Skeletal muscle satellite cell (primary cell): ENCODE data around the gene CABP1.
A peak's percentile ranks its signal among the peaks of the same experiment; 100 is the strongest.

Experiments
- H3K27me3 ChIP-seq: 2 replicates; pipeline ENCODE4 v1.7.0; 2013; ENCODE audit warnings: low read length; ENCODE audit not compliant: control insufficient read depth, insufficient read depth
- H3K36me3 ChIP-seq: 2 replicates; pipeline ENCODE4 v1.7.0; 2013; ENCODE audit warnings: mild to moderate bottlenecking, control low read depth, low read length; ENCODE audit not compliant: insufficient read depth
- H3K4me1 ChIP-seq: 2 replicates; pipeline ENCODE4 v1.7.0; 2013; ENCODE audit warnings: low read length; ENCODE audit not compliant: control insufficient read depth, insufficient read depth
- H3K4me2 ChIP-seq: 2 replicates; pipeline ENCODE4 v1.7.0; 2013; ENCODE audit warnings: mild to moderate bottlenecking, low read length
- H3K4me3 ChIP-seq: 2 replicates; pipeline ENCODE4 v1.7.0; 2013; ENCODE audit warnings: low read length
- H3K9ac ChIP-seq: 2 replicates; pipeline ENCODE4 v1.7.0; 2013; ENCODE audit warnings: mild to moderate bottlenecking, low read depth, low read length, moderate library complexity
- H3K9me3 ChIP-seq: replicated peaks from 2 replicates; pipeline ENCODE4 v1.7.0; 2013; ENCODE audit warnings: mild to moderate bottlenecking, control low read depth, low read length

Gene CABP1

DNA sequence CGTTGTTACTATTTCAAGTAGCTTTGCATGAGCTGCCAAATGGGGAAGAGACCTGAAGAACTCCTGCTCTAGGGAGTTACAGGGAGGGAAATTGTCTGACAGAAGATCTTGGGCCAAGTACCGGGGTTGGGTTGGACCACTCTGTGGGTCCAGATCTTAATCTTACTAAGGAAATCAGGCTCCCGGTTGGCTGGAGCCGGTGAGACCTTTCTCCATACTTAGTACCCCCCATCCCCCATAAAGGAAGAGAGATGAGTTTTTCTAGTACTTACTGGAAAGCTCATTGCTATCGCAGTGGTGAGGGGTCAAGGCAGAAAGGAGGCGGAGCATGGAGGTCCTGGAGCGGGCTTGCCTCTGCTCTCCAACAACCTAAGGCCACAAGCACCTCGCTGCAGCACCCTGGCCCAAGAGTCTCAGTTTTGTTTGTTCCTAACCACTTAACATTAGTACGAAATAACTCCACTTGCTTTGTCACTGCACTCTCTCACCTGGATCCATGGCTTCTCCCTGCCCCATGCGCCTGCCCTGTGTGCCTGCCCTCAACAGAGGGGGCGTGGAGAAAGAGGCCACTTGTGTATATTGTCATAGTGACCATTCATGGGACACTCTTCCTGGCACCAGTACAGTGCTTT lies 63.0 kb downstream of the CABP1 start:
- Histone ChIP-seq H3K9ac (no peak overlapping the region), H3K36me3 (peaks cover 42% of the 10 kb centered on the region), H3K4me2 (no peak overlapping the region), H3K4me3 (no peak overlapping the region), H3K27me3 (no peaks in the 10 kb centered on the region), H3K4me1 (no peaks in the 10 kb centered on the region), H3K9me3 (no peaks in the 10 kb centered on the region)

DNA sequence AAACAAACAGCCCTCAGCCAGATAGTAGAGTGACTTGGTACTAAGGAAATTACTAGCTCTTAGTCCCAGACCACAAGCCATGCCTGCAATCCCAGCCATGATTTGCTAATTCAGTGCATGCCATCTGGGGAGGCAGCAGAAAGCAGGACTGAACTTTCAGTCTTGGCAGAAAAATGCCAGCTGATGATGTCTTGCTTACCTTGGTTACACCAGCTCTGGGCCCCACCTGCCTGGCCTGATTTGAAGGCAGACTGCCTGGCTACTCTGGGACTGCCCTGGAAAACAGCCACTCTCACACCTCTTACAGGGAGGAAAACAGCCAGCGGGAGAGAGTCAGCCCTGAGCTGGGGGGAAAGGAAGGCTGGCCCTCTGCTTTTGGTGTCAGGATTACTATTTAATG lies 65.2 kb downstream of the CABP1 start:
- Histone ChIP-seq H3K27me3 (no peaks in the 10 kb centered on the region), H3K9ac (no peak overlapping the region), H3K9me3 (no peaks in the 10 kb centered on the region), H3K4me2 (no peak overlapping the region), H3K4me1 (peaks cover 5% of the 10 kb centered on the region), H3K36me3 (peaks cover 23% of the 10 kb centered on the region), H3K4me3 (no peak overlapping the region)

DNA sequence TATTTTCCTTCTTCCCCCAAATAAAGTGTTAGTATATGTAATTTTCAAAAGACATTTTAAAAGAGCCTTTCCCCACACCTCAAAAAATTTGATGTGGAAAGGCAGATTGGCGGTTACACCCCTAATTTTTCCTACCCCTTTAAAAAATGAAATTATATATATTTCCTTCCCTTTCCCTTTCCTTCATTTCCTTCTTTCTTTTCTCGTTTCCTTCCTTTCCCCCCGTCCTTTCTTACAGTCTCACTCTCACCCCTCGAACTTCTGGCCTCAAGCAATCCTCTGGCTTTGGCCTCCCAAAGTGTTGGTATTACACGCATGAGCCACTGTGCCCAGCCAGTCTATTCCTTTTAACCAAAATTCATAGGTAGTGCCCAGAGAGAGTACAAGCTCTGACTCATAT lies 65.6 kb downstream of the CABP1 start:
- no peaks in the 10 kb centered on the region for H3K27me3 ChIP-seq
- H3K4me1 ChIP-seq = peaks cover 5% of the 10 kb centered on the region
- H3K9ac ChIP-seq = no peak overlapping the region
- no peak overlapping the region for H3K4me2 ChIP-seq
- no peak overlapping the region for H3K4me3 ChIP-seq
- H3K9me3 ChIP-seq = no peaks in the 10 kb centered on the region
- peaks cover 19% of the 10 kb centered on the region for H3K36me3 ChIP-seq

- Histone ChIP-seq H3K27me3 (no peaks in the 10 kb centered on the region), H3K9me3 (no peaks in the 10 kb centered on the region), H3K4me3 (no peak overlapping the region), H3K36me3 (peaks cover 5% of the 10 kb centered on the region), H3K4me2 (no peak overlapping the region), H3K9ac (no peak overlapping the region), H3K4me1 (peaks cover 16% of the 10 kb centered on the region)
Observed at GRCh38 chr12:120708651-120709050, 68.2 kb downstream of the CABP1 start.

- Histone ChIP-seq H3K9me3 (no peaks in the 10 kb centered on the region), H3K4me3 (peak within 1 kb of the TSS; percentile 95)
Observed at GRCh38 chr12:120710031-120710804, 69.8 kb downstream of the CABP1 start, which contains the start of gene UNC119B. UNC119B (plus strand) TSS chr12:120710458; CDS start chr12:120710475, 17 bp downstream.

GRCh38 chr12:120710805-120711296 lies 70.4 kb downstream of the CABP1 start:
- Histone ChIP-seq H3K4me2 (peak overlapping the region; percentile 93), H3K9me3 (no peaks in the 10 kb centered on the region), H3K4me1 (peaks cover 16% of the 10 kb centered on the region), H3K27me3 (no peaks in the 10 kb centered on the region), H3K36me3 (peaks cover 17% of the 10 kb centered on the region), H3K4me3 (peak overlapping the region; percentile 95), H3K9ac (peak overlapping the region; percentile 95)

More at GRCh38 chr12:120710031-120710804, 69.8 kb downstream of the CABP1 start, which contains the start of gene UNC119B:
- peak within 1 kb of the TSS; percentile 95 for H3K9ac ChIP-seq
- H3K27me3 ChIP-seq = no peaks in the 10 kb centered on the region
- H3K4me1 ChIP-seq = peaks cover 16% of the 10 kb centered on the region
- peaks cover 16% of the 10 kb centered on the region for H3K36me3 ChIP-seq
- H3K4me2 ChIP-seq = peak within 1 kb of the TSS; percentile 93

- H3K27me3 ChIP-seq = no peaks in the 10 kb centered on the region
- H3K4me2 ChIP-seq = peak overlapping the region; percentile 93
- H3K9ac ChIP-seq = peak overlapping the region; percentile 95
- H3K4me1 ChIP-seq = peaks cover 16% of the 10 kb centered on the region
- no peaks in the 10 kb centered on the region for H3K9me3 ChIP-seq
- peak overlapping the region; percentile 95 for H3K4me3 ChIP-seq
- peaks cover 20% of the 10 kb centered on the region for H3K36me3 ChIP-seq
Observed at GRCh38 chr12:120711411-120711810, 71.0 kb downstream of the CABP1 start.

DNA sequence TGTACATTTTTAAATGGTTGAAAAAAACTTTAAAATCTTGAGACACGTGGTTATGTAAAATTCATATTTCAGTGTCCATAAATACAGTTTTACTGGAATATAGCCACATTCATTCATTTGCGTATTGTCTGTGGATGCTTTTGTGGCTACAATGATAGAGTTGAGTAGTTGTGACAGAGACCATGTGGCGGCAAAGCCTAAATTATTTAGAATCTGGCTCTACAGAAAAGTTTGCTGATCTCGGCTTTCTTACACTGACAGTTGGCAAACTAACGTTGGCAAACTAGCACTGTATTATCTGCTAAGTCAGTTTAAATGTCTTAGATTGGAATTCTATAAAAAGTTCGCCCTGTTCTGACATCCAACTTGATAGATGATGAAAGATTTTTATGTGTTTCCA lies 72.2 kb downstream of the CABP1 start:
- Histone ChIP-seq H3K27me3 (no peaks in the 10 kb centered on the region), H3K9me3 (no peaks in the 10 kb centered on the region), H3K4me1 (peaks cover 16% of the 10 kb centered on the region), H3K4me3 (no peak overlapping the region), H3K9ac (no peak overlapping the region), H3K4me2 (no peak overlapping the region), H3K36me3 (peaks cover 27% of the 10 kb centered on the region)

- H3K36me3 ChIP-seq = peaks cover 37% of the 10 kb centered on the region
Observed at GRCh38 chr12:120713861-120714482, 73.5 kb downstream of the CABP1 start.

More at GRCh38 chr12:120713861-120714482, 73.5 kb downstream of the CABP1 start:
- H3K4me2 ChIP-seq = no peak overlapping the region
- peaks cover 16% of the 10 kb centered on the region for H3K4me1 ChIP-seq
- H3K27me3 ChIP-seq = no peaks in the 10 kb centered on the region
- H3K4me3 ChIP-seq = no peak overlapping the region
- no peak overlapping the region for H3K9ac ChIP-seq
- H3K9me3 ChIP-seq = no peaks in the 10 kb centered on the region
